LNCaP clone FGC (cell line): ENCODE data around the gene MEAF6.

Source experiments
- DNase-seq: peaks from one replicate; pipeline ENCODE4 v3.0.0-alpha.2; 2011; ENCODE audit warnings: low read depth
- H3K4me3 ChIP-seq: 2 replicates; pipeline ENCODE4 v1.5.1; 2011; ENCODE audit warnings: mild to moderate bottlenecking, low read depth, low read length, control low read depth
- TF ChIP-seq, protein P1 (sequence below): IDR thresholded peaks from 2 replicates; pipeline ENCODE4 v1.5.1; 2012; ENCODE audit warnings: mild to moderate bottlenecking; ENCODE audit not compliant: control insufficient read depth, insufficient read depth; ENCODE audit errors: extremely low read depth

MEAF6 gene

DNA sequence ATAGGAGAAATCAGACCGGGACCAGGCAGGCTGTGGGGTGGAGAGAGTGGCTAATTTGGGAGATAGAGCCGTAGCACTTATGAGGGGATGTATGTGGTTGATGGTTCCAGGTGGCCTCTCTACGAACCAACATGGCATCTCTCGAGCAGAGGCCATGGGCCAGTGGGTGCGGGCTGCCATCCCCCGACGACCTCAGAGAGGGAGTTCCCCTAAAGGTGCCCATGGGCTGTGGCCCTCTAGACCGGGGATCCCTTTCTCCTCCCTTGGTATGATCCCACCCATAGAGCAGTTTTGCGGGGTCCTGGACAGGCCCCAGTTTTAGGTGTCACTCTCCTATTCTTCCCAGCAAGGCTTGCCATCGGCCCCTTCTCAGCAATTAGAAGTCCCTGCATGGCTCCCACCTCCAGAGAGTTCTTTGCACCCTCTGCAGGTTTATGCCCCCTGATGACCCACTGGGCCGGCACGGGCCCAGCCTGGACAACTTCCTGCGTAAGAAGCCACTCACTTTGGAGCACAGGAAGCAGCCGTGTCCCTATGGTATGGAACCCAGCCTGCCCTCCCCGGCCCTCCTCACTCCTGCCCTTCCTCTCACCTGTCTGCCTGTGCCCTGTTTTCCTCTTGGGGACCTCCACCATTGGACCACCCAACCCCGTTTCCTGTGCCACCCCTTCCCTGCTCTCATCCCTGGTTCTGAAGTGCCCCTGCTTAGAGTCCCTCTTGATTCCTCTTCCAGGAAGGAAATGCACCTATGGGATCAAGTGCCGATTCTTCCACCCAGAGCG, 32.4 kb downstream of the MEAF6 start:
- no peak overlapping the region for H3K4me3 ChIP-seq
- TF ChIP-seq, protein P1, sequence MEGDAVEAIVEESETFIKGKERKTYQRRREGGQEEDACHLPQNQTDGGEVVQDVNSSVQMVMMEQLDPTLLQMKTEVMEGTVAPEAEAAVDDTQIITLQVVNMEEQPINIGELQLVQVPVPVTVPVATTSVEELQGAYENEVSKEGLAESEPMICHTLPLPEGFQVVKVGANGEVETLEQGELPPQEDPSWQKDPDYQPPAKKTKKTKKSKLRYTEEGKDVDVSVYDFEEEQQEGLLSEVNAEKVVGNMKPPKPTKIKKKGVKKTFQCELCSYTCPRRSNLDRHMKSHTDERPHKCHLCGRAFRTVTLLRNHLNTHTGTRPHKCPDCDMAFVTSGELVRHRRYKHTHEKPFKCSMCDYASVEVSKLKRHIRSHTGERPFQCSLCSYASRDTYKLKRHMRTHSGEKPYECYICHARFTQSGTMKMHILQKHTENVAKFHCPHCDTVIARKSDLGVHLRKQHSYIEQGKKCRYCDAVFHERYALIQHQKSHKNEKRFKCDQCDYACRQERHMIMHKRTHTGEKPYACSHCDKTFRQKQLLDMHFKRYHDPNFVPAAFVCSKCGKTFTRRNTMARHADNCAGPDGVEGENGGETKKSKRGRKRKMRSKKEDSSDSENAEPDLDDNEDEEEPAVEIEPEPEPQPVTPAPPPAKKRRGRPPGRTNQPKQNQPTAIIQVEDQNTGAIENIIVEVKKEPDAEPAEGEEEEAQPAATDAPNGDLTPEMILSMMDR: no peak
- DNase-seq: no peak

DNA sequence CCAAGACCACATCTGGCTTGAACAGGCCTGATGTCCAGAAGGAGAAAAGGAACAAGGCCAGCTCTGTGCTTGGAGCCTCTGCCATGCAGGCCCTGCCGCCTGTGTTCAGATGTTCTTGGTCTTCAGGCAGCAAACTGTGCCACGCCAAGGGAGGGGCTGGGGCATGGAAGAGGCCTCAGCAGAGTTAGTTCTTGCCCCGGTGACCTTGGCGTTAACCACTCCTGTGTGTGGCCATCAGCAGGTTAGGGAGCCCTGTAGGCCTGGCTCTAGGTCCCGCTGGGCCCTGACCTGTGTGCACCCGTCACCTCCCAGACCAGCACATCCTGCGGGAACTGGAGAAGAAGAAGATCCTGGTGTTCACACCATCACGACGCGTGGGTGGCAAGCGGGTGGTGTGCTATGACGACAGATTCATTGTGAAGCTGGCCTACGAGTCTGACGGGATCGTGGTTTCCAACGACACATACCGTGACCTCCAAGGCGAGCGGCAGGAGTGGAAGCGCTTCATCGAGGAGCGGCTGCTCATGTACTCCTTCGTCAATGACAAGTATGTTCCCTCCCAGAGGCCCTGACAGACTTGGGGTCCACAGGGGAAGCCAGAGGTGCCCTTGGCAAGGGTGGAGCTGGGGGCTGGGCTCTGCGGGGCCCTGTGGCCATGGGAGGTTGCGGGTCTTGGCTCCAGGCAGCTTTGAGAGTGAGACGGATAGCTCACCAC, 33.1 kb downstream of the MEAF6 start:
- TF ChIP-seq, protein P1: no peak
- no peak for DNase-seq
- no peak overlapping the region for H3K4me3 ChIP-seq

DNA sequence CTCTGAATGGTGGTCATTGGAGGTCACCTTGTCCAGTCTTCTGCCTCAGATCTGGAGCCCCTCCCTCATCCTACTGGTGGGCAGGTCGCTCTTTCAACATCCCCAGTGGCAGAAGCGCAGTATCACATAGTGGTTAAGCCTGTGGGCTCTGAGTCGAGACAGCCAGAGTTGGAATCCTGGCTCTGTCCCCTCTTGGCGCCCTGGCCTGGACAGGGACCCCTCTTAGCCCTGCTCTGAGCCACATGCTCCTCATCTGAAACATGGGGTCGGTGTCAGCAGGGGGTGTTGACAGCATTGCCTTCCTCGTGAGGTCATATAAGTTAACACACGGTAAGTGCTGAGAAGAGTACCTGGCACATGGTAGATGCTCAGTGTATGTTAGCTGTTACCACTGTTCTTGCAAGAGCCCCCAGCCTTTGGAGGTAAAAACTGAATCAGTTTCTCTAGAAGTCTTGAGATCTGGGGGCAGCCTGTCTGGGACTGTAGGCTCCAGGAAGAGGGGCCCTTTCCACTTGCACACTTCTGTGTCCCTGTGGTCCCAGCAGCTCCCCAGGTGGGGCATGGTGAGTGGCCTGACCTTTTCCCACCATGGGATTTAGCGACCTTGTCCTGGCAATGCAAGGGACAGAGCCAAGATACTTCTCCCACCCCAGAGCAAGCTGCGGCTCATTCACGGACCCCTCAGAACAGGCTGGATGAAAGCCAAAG, 33.8 kb downstream of the MEAF6 start:
- DNase-seq: no peak
- TF ChIP-seq, protein P1: no peak
- H3K4me3 ChIP-seq: no peak overlapping the region

DNA sequence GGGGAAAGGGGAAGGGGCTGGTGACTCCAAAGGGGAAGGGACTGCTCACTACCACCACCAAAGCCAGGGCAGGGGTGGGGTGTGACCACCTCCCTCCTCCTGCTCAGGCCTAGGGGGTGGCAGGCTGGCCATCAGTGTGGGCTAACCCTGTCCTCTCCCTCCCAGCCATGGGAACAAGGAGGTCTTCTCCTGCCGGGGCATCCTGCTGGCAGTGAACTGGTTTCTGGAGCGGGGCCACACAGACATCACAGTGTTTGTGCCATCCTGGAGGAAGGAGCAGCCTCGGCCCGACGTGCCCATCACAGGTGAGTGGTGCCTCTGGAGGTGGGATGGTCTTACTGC, 34.5 kb downstream of the MEAF6 start:
- no peak for DNase-seq
- TF ChIP-seq, protein P1: no peak
- H3K4me3 ChIP-seq: peak overlapping the region; percentile 86

DNA sequence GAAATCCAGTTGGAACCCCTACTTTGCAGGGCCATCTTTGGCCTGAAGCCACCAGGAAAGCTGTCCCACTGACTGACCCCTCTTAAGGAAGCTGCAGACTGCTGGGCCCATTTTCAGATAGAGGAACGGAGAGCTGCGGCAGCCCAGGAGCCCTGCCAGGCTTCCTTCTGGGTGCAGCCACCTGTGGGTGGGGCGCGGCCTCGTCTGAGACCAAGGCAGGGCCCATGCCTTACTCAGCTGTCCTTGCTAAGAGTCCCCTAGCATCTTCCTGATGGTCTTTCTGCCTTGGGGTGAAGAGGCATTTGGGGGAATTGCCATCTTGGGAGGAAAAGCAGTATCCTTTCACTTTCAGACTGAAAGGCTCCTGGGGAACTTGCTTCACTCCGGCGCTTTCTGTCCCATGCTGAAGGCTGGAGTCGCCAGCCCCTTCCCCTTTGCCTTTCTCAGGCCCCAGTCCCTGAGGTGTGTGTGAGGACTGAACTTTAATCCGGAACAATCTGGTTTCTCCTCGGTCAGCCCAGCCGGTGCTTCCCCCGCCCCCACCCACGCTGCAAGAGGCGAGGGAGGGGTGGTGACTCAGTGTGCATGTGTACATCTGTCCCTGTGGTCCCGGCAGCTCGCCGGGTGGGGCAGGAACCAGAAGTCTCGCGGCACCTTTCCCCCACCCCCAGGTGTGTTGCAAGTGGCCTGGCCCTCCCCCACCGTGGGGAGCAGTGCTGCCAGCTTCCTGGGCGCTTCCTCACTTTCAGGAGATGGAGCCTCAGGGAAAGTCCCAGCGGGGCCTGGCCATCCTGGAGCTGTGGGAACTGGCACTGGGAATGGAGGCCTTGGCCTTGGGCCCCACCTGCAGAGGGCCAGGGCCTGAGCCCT, 35.1 kb downstream of the MEAF6 start:
- H3K4me3 ChIP-seq: peak overlapping the region; percentile 86
- TF ChIP-seq, protein P1: no peak
- no peak for DNase-seq

DNA sequence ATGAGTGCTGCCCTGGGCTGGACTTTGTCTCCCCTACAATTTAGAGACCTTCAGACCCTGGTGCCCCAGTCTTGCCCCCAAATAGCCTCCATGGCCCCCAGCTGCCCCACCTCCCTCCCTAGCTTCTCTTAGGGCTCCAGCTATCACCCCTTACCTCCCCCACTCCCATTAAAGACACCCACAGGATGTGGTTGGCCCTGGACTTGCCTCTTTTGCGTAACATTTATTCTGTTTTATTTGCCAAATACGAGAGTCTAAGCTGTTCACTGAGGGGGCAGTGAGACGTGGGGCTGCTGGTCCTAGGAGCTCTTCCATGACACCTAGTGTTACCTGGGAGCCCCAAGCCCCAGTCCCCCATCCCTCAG, 35.7 kb downstream of the MEAF6 start:
- H3K4me3 ChIP-seq: peak overlapping the region; percentile 86
- TF ChIP-seq, protein P1: no peak
- no peak for DNase-seq
